Endothelial cell of umbilical vein (primary cell): ENCODE measurements around the gene EVI5.

ENCODE experiments used
- CTCF ChIP-seq, 2 donors: IDR thresholded peaks; 1 replicate in 1 of 2; 2 replicates in 1 of 2; pipeline ENCODE4 v1.5.1; 2011; ENCODE audit warnings: low read length in 2 of 2, mild to moderate bottlenecking in 2 of 2, moderate library complexity in 2 of 2, control low read depth in 1 of 2, inconsistent platforms in 1 of 2, low read depth in 1 of 2; ENCODE audit not compliant: insufficient read depth in 1 of 2; ENCODE audit errors: extremely low read depth in 1 of 2
- EZH2 ChIP-seq: IDR thresholded peaks from 2 replicates; pipeline ENCODE4 v1.6.1; 2012; ENCODE audit warnings: borderline replicate concordance, low read depth, mild to moderate bottlenecking, moderate library complexity, low read length, inconsistent platforms; ENCODE audit not compliant: severe bottlenecking
- MYC ChIP-seq: IDR thresholded peaks from one replicate; pipeline ENCODE4 v1.6.1; 2011; ENCODE audit warnings: mild to moderate bottlenecking, low read depth, low read length
- POLR2A ChIP-seq: IDR thresholded peaks from 2 replicates; pipeline ENCODE4 v1.6.1; 2012; ENCODE audit warnings: low read depth, mild to moderate bottlenecking, control low read depth, low read length
- POLR2AphosphoS5 ChIP-seq: IDR thresholded peaks from 2 replicates; pipeline ENCODE4 v1.6.1; 2012; ENCODE audit warnings: low read depth, mild to moderate bottlenecking, control low read depth, low read length, moderate library complexity; ENCODE audit not compliant: insufficient read depth
- TF ChIP-seq, protein P1 (sequence below): IDR thresholded peaks from 2 replicates; pipeline ENCODE4 v1.6.1; 2011; ENCODE audit not compliant: insufficient read depth, insufficient read length

- TF ChIP-seq CTCF (IDR thresholded peaks at IDR 0.05; ENCODE audit: extremely low read depth in 1 of 2, insufficient read depth in 1 of 2, low read depth in 1 of 2, low read length in 2 of 2), result no peak
- no peak for TF ChIP-seq POLR2A
- TF ChIP-seq EZH2, result no peak
- TF ChIP-seq, protein P1, sequence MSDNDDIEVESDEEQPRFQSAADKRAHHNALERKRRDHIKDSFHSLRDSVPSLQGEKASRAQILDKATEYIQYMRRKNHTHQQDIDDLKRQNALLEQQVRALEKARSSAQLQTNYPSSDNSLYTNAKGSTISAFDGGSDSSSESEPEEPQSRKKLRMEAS, result no peak
- no peak for TF ChIP-seq POLR2AphosphoS5
- no peak for TF ChIP-seq MYC
Observed at GRCh38 chr1:92487078-92487605, 297.8 kb downstream of the EVI5 start.
